LoVo (cell line): ENCODE measurements around the gene FAM171A2.
"Not testable (repeated sequence)": the region's sequence is repeated elsewhere in the genome, so short reads cannot be mapped to it uniquely, and the experiment has no call there.

Experiments
- DNase-seq: peaks from one replicate; pipeline ENCODE4 v3.0.0-alpha.2; 2016; ENCODE audit warnings: low spot score

FAM171A2 gene

GRCh38 chr17:44363613-44364159, at the start of gene FAM171A2:
Gene FAM171A2 (minus strand): TSS chr17:44363853. CDS start chr17:44363714, 139 bp downstream.
- peak; percentile 71 for DNase-seq

- DNase-seq, result no peak
These were observed 45.8 kb upstream of the FAM171A2 start for GRCh38 chr17:44409309-44410028.

GRCh38 chr17:44408786-44409185, 45.1 kb upstream of the FAM171A2 start:
- DNase-seq, result no peak

GRCh38 chr17:44402564-44403172, 39.0 kb upstream of the FAM171A2 start:
- no peak for DNase-seq

GRCh38 chr17:44400226-44400847, 36.7 kb upstream of the FAM171A2 start:
- DNase-seq, result no peak

- DNase-seq, result no peak
These were observed 35.3 kb upstream of the FAM171A2 start for GRCh38 chr17:44398692-44399691.

GRCh38 chr17:44397479-44398440, 34.1 kb upstream of the FAM171A2 start:
- no peak for DNase-seq

GRCh38 chr17:44396946-44397345, 33.3 kb upstream of the FAM171A2 start:
- DNase-seq, result no peak

- no peak for DNase-seq
These were observed 31.2 kb upstream of the FAM171A2 start for GRCh38 chr17:44394833-44395232.

- not testable (repeated sequence) for DNase-seq
These were observed 30.5 kb upstream of the FAM171A2 start for GRCh38 chr17:44394112-44394511.

- DNase-seq, result no peak
These were observed 26.7 kb upstream of the FAM171A2 start for GRCh38 chr17:44390250-44390870.

GRCh38 chr17:44389723-44390202, 26.1 kb upstream of the FAM171A2 start:
- DNase-seq, result no peak

- DNase-seq, result no peak
These were observed 25.6 kb upstream of the FAM171A2 start, which contains the start of gene ITGA2B for GRCh38 chr17:44389281-44389680. Gene ITGA2B (minus strand): TSS chr17:44389649. CDS start chr17:44389473, 176 bp downstream.

GRCh38 chr17:44387804-44388203, 24.2 kb upstream of the FAM171A2 start:
- no peak for DNase-seq

- DNase-seq, result no peak
These were observed 22.5 kb upstream of the FAM171A2 start for GRCh38 chr17:44386182-44386525.

GRCh38 chr17:44385287-44386181, 21.9 kb upstream of the FAM171A2 start:
- peak; percentile 86 for DNase-seq

- DNase-seq, result no peak
These were observed 21.2 kb upstream of the FAM171A2 start for GRCh38 chr17:44384823-44385286.

- no peak for DNase-seq
These were observed 20.7 kb upstream of the FAM171A2 start for GRCh38 chr17:44384281-44384822.
